ENCODE results near the gene JAKMIP1.

JAKMIP1 gene

GRCh38 chr4:6105311-6105911, 94.9 kb downstream of the JAKMIP1 start:
- no peak for DNase-seq (ENCODE audit: extremely low read depth, low read depth)
- TF ChIP-seq, protein P1, sequence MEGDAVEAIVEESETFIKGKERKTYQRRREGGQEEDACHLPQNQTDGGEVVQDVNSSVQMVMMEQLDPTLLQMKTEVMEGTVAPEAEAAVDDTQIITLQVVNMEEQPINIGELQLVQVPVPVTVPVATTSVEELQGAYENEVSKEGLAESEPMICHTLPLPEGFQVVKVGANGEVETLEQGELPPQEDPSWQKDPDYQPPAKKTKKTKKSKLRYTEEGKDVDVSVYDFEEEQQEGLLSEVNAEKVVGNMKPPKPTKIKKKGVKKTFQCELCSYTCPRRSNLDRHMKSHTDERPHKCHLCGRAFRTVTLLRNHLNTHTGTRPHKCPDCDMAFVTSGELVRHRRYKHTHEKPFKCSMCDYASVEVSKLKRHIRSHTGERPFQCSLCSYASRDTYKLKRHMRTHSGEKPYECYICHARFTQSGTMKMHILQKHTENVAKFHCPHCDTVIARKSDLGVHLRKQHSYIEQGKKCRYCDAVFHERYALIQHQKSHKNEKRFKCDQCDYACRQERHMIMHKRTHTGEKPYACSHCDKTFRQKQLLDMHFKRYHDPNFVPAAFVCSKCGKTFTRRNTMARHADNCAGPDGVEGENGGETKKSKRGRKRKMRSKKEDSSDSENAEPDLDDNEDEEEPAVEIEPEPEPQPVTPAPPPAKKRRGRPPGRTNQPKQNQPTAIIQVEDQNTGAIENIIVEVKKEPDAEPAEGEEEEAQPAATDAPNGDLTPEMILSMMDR (IDR thresholded peaks at IDR 0.05; ENCODE audit: low read depth, low read length), result no peak

DNA sequence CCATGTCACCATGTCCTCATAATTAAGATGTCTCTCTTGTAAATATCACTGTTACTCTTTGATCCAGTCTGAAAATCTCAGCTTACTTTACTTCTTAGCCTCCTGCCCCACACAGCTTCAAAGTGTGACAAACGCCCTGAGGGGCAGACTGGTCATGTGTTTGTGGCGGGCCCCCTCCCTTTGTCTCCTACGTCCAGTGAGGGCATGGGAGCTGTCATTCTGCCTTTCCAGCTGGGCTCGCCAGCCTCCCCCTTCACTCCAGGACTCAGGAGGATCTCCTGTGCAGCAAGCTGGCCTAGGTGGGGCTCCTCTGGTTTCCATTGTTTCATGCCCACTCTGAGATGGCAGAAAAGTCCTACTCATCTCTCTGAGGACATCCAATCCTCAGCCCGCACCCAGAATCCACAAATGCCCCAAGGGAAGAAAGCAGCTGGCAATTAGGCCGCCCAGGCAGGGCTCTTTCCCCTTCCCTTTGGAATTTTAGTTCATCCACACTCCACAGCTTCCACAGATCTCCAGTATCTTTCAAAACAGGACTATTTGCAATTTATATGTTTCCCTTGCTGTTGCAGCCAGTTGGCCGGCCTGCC, 95.7 kb downstream of the JAKMIP1 start:
- DNase-seq (ENCODE audit: extremely low read depth, low read depth), result no peak
- TF ChIP-seq, protein P1 (IDR thresholded peaks at IDR 0.05; ENCODE audit: low read depth, low read length), result no peak

GRCh38 chr4:6097581-6097980, 102.8 kb downstream of the JAKMIP1 start:
- DNase-seq (ENCODE audit: extremely low read depth, low read depth), result no peak
- TF ChIP-seq, protein P1 (IDR thresholded peaks at IDR 0.05; ENCODE audit: low read depth, low read length), result no peak

DNA sequence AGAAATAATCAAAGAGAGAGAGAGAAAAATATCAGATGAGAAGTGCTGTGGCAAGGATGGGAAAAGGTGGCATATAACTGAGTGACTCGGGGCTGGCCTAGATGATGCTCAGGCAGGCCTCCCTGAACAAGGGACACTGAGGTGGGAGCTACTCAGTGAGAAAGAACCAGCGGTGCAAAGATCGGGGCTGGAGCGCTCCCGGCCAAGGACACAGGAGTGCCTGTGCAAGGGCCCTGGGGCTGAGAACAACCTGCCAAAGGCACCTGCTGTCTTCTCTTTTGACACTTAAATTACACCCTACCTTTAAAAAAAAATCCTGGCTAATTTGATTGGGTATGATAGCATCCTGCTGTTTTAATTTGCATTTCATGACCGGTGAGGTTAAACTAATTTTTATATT, 104.5 kb downstream of the JAKMIP1 start:
- TF ChIP-seq, protein P1 (IDR thresholded peaks at IDR 0.05; ENCODE audit: low read depth, low read length), result no peak
- no peak for DNase-seq (ENCODE audit: extremely low read depth, low read depth)

DNA sequence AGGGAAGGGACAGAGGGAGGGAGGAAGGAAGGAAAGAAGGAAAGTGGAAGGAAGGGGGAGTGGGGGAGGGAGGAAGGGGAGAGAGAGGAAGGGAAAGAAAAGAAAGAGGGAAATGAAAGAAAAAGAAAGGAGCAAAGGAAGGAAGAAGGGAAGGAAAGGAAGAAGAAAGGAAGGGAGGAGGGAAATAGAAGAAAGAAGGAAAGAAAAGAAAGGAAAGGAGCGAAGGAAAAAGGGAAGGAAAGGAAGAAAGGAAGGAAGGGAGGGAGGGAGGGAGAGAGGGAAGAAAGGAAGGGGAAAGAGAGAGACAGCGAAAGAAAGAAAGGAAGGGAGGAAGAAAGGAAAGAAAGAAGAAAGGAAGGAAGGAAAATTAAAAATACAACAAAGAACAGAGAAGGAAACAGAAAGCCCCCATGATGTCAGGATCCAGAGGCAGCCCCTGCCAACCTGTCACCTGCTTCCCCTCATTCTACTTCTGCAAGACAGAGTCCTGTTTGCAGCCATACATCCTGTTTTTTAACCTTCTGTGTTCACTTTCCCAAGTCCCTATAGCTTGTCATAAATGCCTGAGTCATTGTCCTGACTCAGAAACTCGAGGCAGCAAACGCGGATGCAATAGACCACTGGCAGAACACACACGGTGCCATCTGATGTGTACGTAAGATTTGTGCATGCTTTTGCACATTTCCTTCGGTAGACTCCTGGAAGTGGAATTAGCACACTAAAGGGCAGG, 105.2 kb downstream of the JAKMIP1 start:
- TF ChIP-seq, protein P1 (IDR thresholded peaks at IDR 0.05; ENCODE audit: low read depth, low read length), result no peak
- DNase-seq (ENCODE audit: extremely low read depth, low read depth), result no peak

GRCh38 chr4:6093671-6094070, 106.7 kb downstream of the JAKMIP1 start:
- TF ChIP-seq, protein P1 (IDR thresholded peaks at IDR 0.05; ENCODE audit: low read depth, low read length), result no peak
- DNase-seq (ENCODE audit: extremely low read depth, low read depth), result no peak

DNA sequence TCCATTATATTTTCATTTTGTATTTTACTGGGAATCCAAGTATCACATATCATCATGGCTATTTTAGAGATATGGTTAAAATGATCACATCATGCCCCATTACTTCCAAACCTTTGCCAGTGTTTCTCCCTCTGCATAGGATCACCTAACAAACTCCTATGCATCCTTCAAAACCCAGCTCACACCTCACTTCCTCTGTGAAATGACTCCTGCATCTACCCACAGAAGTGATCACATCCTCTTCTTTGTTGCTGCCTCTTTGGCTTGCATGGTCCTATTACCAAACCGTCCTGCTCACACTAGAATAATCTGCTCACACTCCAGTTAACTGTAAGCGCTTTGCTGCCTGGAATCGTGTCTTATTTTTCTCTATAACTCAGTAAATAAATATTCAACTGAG, 107.4 kb downstream of the JAKMIP1 start:
- DNase-seq (ENCODE audit: extremely low read depth, low read depth), result no peak
- TF ChIP-seq, protein P1 (IDR thresholded peaks at IDR 0.05; ENCODE audit: low read depth, low read length), result no peak
